AG09319 (cell line): Measurements from ENCODE around the gene IL1RL2.

Experiments used
- DNase-seq: peaks from one replicate; pipeline ENCODE4 v3.0.0-alpha.2; 2010; ENCODE audit warnings: low read depth; ENCODE audit errors: extremely low read depth
- TF ChIP-seq, protein P1 (sequence below): IDR thresholded peaks from 2 replicates; pipeline ENCODE4 v1.5.1; 2011; ENCODE audit warnings: low read depth, mild to moderate bottlenecking, inconsistent platforms, low read length, moderate library complexity

The IL1RL2 gene

DNA sequence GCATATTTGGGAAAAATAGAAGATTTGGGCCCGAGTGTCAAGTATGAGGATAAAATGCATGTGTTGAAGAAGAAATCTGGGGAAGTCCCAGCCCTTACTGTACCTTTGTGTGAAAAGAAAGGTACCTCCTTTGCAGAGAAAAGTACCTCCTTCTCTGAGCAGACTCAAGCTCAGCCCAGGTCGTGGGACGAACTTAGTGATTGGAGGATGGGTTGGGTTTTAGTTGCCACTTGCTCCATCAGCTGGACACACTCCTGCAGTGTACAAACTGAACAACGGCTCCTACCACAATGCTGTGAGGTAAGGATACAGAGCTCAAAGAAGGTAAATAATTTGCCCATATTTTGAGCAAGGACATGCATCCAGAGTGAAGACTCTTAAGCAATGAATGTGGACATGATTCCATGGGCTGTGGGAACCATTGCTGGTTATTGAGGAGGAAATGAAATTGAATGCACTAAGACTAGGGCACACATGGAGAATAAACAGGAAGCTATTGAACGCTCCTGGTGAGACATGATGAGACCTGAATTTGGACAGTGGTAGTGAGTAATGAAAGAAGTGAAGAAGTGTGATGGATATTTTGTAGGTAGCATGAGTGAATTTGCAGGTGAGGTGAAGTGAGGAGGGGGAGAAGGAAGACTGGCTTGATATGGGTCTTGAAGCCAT, 74.8 kb downstream of the IL1RL2 start:
- no peak for DNase-seq
- TF ChIP-seq, protein P1, sequence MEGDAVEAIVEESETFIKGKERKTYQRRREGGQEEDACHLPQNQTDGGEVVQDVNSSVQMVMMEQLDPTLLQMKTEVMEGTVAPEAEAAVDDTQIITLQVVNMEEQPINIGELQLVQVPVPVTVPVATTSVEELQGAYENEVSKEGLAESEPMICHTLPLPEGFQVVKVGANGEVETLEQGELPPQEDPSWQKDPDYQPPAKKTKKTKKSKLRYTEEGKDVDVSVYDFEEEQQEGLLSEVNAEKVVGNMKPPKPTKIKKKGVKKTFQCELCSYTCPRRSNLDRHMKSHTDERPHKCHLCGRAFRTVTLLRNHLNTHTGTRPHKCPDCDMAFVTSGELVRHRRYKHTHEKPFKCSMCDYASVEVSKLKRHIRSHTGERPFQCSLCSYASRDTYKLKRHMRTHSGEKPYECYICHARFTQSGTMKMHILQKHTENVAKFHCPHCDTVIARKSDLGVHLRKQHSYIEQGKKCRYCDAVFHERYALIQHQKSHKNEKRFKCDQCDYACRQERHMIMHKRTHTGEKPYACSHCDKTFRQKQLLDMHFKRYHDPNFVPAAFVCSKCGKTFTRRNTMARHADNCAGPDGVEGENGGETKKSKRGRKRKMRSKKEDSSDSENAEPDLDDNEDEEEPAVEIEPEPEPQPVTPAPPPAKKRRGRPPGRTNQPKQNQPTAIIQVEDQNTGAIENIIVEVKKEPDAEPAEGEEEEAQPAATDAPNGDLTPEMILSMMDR = no peak

GRCh38 chr2:102262216-102263129, 75.7 kb downstream of the IL1RL2 start:
- DNase-seq = no peak
- TF ChIP-seq, protein P1 = no peak

GRCh38 chr2:102264952-102265351, 78.1 kb downstream of the IL1RL2 start:
- TF ChIP-seq, protein P1 = no peak
- DNase-seq = no peak

- TF ChIP-seq, protein P1 = no peak
- DNase-seq = no peak
Observed at GRCh38 chr2:102266204-102266603, 79.4 kb downstream of the IL1RL2 start.

GRCh38 chr2:102267774-102268173, 81.0 kb downstream of the IL1RL2 start:
- DNase-seq = no peak
- TF ChIP-seq, protein P1 = no peak

DNA sequence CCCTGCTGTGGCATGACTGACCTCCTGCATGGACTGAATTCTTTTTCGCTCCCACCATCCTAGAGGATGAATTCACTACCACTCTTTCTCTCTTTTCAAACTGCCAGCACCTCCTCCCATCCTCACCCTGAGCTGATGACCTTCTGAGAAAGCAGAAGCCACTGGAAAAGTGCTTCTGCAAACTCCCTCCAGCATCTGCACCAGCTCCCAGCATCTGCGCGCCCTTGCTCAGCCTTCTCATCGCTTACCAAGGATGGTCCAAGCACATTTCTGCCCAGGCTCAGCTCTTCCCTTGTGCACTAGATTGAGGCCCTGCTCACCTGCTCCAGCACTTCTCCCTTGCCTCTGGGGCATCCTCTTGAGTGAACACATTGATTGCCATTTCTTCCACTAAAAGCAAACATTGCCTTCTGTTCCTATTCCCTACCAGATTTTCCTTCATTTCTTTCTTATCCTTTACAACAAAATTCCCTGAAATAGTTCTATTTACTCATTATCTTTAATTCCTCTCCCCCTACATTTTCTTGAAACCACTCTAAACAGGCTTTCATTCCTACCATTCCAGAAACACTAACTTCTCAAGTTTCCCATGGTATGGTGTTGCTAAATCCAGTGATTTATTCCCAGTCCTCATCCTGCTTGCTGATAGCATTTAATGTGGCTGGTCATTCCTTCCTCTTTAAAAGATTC, 81.8 kb downstream of the IL1RL2 start:
- DNase-seq = peak; percentile 30

More for the DNA sequence above, 81.8 kb downstream of the IL1RL2 start:
- TF ChIP-seq, protein P1 = no peak
